Femur (tissue), 1 donor: ENCODE measurements around the gene SOCS6.
A peak's percentile ranks its signal among the peaks of the same experiment; 100 is the strongest.
"Not testable (repeated sequence)": the region's sequence is repeated elsewhere in the genome, so short reads cannot be mapped to it uniquely, and the experiment has no call there.

Source experiments
- DNase-seq: peaks from one replicate; pipeline ENCODE4 v3.0.0-alpha.2; 2017

SOCS6 gene

GRCh38 chr18:70288851-70289328 is at the start of gene SOCS6:
Gene SOCS6 (plus strand): TSS chr18:70289045. CDS start chr18:70324669, 35,624 bp downstream.
- DNase-seq: peak; percentile 74

- no peak for DNase-seq
These were observed 45.5 kb upstream of the SOCS6 start for GRCh38 chr18:70243131-70243929.

GRCh38 chr18:70246061-70246466 is 42.8 kb upstream of the SOCS6 start:
- no peak for DNase-seq

- no peak for DNase-seq
These were observed 39.7 kb upstream of the SOCS6 start for GRCh38 chr18:70249118-70249517.

GRCh38 chr18:70249861-70250260 is 39.0 kb upstream of the SOCS6 start:
- not testable (repeated sequence) for DNase-seq

- no peak for DNase-seq
These were observed 38.1 kb upstream of the SOCS6 start for GRCh38 chr18:70250781-70251180.

GRCh38 chr18:70256184-70256583 is 32.7 kb upstream of the SOCS6 start:
- DNase-seq: no peak

- no peak for DNase-seq
These were observed 31.9 kb upstream of the SOCS6 start for GRCh38 chr18:70256994-70257393.

- no peak for DNase-seq
These were observed 30.6 kb upstream of the SOCS6 start for GRCh38 chr18:70258243-70258642.

GRCh38 chr18:70260683-70261082 is 28.2 kb upstream of the SOCS6 start:
- DNase-seq: no peak

GRCh38 chr18:70261141-70261788 is 27.6 kb upstream of the SOCS6 start:
- no peak for DNase-seq

GRCh38 chr18:70263336-70263735 is 25.5 kb upstream of the SOCS6 start:
- no peak for DNase-seq

- DNase-seq: no peak
These were observed 17.1 kb upstream of the SOCS6 start for GRCh38 chr18:70271742-70272141.

- no peak for DNase-seq
These were observed 15.8 kb upstream of the SOCS6 start for GRCh38 chr18:70273021-70273420.

- DNase-seq: no peak
These were observed 12.2 kb upstream of the SOCS6 start for GRCh38 chr18:70276416-70277191.

- DNase-seq: no peak
These were observed 9.4 kb upstream of the SOCS6 start for GRCh38 chr18:70279470-70279869.

- no peak for DNase-seq
These were observed 8.6 kb upstream of the SOCS6 start for GRCh38 chr18:70280007-70280925.

GRCh38 chr18:70284976-70285620 is 3.7 kb upstream of the SOCS6 start:
- DNase-seq: no peak

GRCh38 chr18:70287731-70288130 is 1.1 kb upstream of the SOCS6 start:
- DNase-seq: no peak

GRCh38 chr18:70288171-70288850 is 534 bp upstream of the SOCS6 start:
- DNase-seq: peak; percentile 68
